ENCODE measurements around the gene PNMA6F.
"Not testable (repeated sequence)": the region's sequence is repeated elsewhere in the genome, so short reads cannot be mapped to it uniquely, and the experiment has no call there.

Gene PNMA6F

DNA sequence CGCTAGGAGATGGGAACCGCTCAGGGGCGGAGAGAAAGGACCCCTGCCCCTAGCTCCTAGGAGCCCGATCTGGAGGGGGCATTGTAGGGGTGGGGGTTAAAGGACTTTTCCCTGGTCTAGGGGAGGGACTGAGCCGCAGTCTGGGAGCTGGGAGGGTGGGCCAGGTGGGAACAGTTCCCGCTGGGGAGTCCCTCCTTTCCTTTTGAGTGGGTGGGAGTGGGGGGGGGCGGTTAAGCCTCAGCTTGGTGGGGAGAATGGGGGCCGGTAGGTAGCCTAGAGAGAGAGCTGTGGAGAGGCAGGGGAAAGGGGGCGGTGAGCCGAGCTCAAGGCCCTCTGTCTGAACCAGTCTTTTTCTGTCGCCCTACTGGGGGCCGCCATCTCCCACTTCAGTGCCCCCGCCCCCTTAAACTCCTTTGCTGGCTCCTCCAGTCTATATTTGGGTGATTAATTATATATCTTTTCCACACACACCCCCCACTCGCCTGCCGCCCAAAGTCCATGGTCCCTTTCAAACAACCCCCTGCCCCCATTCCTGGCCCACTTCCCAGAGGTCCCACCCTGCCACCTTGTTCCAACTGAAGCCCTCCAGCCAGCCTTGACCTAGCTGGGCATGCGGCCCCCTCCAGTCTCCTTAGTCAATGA, 13.2 kb upstream of the PNMA6F start:
- DNase-seq: no peak

DNA sequence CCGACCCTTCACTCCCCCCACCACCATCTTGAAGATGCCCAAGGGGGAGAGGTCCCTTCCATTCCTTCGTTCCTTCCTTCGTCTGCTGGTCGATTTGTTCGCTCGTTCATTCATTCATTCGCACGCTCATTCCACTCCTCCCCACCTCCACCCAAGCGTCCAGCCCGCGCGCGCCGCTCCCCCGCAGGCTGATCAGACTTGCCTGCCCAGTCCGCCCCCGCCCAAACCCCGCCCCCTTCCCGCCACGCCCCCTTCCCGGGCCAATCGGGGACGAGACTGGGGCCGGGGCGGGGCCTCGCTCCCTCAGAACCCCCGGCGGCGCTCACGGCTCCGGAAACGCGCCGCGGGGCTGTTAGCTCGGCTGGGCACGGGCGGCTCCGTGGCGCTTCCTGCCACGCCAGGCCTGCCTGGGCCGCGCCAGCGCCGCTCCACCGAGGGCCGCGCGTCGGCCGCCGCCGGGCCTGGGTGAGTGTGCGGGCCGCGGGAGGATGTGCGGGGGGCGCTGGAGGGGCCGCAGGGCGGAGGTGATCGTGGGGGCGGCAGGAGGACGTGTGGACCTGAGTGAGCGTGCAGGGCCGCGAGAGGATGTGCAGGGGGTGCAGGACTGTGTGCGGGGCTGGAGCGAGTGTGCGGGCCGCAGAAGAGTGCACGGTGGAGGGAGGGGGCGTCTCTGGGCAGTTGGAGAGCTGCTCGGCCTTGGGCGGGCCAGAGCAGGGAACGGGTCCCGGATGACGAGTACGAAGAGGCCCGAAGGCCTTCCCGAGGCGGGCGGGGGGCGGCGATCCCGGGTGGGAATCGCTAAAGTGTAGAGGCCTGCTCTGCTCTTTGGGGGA, 12.5 kb upstream of the PNMA6F start, which contains the start of gene ZNF275:
TSS of gene ZNF275 (plus strand) at position 333 of the 833 bp plus-strand sequence. CDS start 2,527 bp downstream, outside the sequence.
- peak; percentile 82 for DNase-seq

DNA sequence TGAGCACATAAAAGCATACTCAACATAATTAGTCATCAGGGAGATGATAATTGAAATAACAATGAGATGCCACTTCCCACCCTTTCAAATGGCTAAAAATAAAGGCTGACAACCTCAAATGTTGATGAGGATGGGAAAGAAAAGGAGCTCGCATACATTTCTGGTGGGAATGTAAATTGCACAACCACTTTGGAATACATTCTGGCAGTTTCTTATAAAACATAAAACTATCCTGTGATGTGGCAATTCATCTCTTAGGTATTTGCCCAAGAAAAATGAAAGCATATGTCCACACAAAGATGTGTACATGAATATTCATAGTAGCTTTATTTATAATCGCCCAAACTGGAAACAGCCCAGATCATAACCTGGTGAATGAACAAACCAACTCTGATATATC, 11.7 kb upstream of the PNMA6F start:
- no peak for DNase-seq

DNA sequence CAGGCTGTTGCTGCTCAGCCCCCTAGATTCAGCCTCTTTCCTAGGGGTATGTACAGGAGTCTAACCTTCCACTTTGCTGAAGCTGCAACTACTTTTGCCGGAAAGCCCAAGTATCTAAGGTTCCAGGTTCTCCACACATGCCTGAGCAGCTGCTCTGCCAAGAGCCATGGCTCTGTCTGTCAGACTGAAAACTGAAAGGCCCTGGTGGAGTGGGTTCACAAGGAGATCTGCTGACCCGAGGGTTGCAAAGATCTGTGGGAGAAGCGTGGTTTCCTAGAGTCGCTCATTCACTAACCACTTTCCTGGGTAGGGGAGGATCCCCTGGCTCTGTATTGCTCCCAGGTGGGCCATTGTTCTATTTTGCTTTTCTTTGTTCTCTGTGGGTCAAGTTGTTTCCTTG, 6.0 kb upstream of the PNMA6F start:
- DNase-seq: no peak

DNA sequence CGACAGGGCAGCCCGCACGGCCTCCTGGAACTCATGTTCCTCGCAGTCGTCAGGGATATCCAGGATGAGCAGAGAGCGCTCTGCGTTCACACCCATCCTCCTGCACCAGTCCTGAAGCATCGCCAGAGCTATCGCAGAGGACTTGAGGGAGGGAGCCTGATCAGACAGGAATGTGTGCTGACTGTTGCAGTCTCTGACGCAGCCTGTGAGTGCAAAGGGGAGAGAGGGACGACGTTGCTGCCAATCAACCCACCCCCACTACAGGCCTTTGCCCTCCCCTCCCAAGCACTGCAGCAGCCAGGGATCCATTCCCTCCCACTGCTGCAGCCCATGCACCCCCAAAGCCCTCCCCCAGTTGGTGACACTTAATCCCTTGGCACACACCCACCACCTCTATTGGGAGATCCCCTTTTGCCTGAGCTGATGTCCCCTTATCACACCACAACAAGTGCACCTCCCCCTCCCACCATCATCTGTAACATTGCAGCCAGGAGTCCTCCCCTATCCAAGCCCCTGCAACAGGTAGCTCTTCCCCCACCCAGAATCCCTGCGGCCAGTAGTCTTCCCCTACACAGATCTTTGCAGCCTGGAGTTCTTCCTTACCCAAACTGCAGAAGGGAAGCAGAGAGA, 897 bp downstream of the PNMA6F start:
- DNase-seq: no peak

DNA sequence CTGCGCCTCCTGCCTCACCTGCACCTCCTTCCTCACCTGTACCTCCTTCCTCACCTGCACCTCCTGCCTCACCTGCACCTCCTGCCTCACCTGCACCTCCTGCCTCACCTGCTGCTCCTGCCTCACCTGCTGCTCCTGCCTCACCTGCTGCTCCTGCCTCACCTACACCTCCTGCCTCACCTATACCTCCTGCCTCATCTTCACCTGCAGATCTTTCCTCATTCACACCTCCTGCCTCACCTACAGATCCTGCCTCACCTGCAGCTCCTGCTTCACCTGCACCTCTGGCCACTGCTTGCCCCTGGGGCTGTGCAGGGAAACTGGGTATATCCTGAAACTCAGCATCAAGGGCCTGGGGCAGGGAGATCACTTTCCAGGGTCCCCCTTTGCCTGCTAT, 1.5 kb downstream of the PNMA6F start:
- not testable (repeated sequence) for DNase-seq

DNA sequence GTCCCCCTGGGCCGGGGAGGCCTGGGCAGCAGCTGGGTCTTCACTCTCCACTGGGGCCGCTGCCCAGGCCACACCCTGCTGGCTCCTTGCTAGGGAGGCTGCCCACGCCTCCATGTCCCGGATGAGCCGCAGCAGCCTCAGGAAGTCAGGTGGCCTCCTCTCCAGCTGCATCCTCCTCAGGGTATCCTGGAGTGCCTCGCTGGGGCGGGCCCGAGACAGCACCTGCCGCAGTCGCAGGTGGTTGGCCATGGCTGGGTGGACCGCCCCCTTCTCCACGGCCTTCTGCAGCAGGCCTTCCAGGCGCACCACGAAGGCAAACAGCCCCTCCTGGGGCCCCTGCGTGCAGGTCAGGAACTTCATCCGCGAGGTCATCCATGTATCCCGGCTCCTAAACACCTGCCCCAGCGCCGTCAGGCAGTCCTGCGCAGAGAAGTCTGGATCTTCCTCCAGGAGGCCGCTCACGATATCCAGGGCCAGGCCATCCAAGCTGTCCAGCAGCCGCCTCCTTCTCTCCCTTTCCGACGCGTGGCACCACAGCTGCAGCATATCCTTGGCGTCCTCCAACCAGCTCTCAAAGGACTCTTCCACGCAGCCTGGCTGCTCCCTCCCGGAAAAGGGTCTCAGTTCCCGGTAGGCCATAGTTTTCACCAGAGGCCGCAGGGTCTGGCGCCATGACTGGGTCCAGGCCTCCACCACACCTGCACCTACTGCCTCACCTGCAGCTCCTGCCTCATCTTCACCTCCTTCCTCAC, 2.1 kb downstream of the PNMA6F start:
- DNase-seq: no peak

DNA sequence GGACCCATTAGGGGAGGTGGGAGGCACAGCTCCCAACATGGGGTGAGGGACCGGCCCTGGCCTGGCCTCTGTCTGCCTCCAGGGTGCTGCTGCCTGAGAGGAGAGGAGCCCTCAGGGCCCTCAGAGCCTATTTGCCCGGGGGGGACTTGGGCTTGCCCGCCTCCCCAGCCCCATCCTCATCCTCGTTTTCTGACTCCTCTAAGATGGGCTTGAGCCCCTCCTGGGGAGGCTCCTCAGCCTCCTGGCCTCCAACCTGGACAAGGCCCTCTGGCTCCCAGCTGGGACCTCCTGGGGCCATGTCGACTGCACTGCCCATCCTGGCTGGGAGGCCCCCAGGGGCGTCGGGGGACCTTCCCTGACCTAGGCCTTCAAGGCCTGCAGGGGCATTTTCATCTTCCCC, 2.8 kb downstream of the PNMA6F start:
- no peak for DNase-seq

DNA sequence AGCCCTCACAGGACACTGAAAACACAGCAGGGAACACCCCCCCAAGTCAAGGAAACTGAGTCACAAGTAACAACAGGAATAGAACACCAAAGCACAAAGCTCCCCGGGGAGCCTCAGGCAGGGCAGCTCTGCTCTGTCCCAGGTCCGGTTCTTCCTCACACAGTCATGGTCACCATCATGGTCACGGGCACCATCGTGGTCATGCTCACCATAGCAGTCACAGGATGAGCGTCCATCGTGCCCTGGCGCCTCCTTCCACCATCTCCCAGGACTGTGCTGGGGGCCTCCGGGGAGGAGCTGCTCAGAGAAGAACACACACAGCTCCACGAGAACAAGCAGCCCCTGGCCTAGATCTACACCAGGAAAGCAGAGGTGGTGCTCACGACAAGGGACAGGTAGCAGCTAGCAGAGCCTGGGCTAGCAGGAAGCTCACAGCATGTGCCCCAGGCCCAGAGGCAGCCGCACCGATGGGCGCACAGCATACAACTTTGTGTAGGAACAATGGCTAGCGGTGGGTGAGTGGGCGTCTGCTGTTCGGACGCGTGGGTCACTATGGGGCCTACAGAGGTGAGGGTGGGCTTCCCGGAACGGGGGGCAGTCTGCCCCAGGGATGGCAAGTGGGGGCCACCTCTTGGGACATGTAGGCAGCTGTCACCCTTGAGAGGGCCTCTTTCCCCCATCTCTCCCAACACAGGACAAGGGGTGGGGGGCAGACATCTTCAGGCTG, 3.4 kb downstream of the PNMA6F start:
- DNase-seq: no peak

DNA sequence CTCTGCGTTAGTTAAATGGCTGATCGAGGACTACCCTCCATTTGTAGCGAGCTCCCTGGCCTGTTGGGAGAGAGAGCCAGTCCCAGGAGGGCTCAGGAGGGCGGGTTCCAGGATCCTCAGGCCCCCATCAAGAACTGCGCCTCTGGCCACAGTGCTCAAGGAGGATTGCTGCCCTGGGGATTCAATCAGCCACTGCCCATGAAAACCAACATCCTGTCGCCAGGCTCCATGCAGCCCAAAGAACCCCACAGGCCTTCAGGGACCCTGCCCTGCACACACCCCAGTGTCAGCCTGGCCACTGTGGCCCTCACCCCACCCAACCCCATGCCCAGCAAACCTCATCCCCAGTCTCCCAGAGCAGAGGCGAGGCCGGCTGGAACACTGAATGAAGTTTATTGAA, 4.3 kb downstream of the PNMA6F start:
- DNase-seq: no peak

DNA sequence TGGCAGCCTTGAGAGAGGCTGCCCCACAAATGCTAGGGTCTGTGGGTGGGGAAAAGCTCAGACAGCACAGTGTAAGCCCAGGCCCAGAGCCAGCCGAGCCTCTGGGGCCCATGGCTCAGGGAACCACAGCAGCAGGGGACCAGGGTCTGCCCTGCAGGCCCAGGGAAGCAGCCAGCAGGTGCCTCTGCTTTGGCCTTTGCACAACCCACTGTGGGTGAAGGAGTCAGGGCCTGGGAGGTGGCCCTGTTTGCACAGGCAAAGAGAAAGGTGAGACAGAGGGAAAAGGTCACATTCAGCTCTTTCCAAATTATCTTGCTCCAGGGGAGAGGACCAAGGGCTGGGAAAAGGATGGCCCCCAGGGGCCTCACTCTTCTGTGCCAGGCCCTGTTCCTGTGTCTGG, 8.7 kb downstream of the PNMA6F start:
- no peak for DNase-seq

DNA sequence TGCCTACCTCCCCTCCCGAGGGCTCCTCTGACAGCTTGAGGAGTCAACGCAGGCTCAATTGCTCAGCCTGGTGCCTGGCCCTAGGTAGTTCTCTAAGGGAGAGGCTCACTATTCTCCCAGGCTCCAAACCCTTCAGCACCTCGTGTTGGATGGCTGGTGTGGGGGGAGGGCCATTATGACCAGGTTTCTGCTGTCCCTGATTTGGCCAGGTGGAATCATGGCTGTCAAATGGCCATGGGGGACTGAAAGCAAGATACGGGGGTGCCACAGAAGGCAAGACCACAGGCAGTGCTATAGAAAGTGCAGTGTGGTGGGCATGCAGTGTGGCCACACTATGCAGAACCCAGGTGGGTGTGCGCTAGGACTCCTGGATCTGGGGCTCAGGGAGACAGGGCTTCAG, 9.5 kb downstream of the PNMA6F start:
- DNase-seq: no peak

DNA sequence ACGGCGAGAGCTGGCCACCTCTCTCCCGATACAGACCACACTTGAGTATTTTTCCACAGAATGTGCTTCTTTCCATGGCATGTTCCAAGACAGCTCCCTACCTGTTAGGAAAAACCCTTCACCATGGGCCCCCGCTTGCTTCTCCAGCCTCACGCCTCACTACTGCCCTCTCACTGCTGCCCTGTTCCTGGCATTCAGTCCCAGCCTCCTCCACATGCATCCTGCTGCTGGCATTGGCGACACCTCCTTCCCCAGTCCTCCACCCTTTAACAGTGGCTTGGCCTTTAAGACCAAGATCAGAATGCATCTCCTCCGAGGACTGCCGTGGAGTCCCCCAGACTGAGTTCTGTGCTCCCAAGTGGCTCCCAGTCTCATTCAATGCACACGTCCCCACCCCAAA, 10.7 kb downstream of the PNMA6F start:
- no peak for DNase-seq

DNA sequence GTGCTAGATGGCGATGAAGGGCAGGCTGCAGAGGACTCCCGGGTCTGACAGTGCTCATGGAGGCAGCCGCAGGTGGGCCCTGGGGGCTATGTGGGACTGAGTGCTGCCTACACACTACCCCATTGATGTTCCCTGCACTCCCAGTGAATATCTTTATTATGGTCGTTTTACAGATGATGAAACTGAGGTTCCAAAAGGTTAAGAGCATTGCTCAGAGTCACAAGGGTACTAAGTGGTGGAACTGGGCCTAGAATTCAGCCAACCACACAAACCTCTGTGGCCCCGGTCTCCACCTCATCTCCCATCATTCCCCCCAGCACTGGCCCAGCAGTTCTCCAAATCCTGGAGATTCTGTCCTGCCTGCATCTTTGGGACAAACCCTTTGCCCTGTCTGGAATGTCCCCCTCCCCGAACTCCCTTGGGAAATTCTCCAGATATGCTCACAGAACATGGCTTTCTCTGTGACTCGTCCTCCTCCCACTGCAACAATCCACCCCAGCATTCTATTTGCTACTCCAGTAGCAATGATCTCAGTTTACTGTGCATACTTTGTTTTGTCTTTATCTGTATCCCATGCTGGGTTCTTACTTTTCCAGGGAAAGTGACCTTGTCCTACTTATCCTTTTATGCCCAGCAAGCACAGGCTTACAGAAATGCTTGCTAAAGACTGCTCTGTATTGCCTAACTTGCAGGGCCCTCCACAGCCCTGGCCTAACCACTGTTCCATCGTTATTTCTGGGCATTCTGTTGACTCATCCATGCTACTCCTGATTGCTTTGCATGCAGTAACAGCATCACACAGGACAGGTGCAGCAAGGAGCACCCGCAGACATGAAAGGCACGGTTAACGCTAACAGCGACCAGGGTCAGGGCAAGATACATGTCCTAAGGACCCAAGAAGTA, 14.0 kb downstream of the PNMA6F start:
- DNase-seq: no peak

DNA sequence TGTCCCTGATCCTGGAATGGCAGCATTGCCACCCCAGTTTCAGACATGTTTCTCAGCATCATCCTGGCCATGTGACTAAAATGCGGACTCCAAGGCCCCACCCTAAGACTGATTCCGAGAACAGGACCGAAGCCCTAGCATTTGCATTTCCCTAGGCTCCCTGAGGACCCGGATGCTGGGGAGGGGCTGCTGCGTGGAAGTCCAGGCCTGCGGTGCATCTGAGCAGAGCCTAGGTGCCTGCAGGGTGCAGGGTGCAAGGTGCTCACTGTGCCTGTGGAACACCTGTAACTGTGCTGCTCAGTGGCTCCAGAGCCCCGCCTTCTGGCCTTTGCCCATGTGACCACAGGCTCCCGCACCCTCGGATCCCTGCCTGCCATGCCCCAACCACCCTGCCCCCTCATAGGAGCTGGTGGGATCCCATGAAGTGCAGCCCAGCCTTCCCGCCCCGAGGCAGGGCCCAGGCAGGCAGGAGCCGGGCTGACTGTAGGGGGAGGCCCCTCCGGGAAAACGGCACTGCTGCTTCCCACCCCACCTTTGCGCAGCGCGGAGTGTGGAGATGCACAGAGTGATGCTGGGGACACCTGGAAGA, 14.9 kb downstream of the PNMA6F start:
- DNase-seq: no peak

DNA sequence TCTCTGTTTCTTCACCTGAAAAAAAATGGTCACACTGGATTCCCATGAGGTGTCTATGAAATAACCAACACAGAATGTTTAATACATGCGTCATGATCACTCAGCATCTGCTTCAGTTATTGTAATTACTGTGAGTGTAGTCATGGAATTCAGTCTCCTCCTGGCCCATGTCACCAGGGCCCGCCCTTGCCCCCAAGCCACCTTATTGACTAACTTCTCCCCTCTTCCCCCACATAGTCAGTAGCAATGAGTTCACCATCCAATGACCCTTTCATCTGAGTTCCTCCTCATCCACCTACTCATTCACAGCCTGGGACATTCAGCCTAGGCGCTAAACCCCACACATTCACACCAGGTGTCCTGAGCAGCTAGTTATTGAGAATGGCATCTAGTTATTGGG, 15.6 kb downstream of the PNMA6F start:
- no peak for DNase-seq

DNA sequence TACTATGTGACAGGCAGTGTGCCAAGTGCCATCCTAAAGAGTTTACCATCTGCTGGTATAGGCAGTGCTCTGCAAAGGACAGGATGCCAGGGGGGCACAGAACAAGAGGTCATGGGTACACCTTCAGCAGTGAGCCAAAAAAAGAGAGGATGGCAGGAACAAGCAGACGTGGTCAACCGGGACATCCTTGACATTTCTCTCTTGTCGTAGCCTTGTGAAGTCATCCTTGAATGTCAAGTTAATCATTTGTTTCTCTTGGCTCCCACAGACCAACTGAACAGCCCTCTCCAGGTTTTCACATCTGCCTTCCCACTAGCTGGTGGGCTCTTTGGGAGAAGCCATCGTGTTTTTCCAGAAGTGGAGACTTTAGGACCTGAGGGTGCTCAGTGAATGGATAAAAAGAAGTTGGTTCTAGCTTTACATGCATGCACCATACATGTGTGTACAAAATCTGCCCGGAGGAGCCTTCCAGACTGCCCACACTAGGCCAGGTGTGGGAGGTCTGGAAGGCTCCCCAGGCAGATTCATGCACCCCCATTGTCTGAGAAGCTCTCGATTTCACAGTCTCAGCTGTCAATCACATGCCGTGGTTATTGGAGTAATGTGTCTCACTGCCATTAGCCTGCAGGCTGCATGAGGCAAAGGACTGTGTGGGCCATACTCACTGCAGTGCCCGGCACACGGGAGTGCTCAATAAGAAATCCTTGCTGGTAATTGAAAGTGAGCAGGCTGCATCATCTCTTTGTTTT, 16.4 kb downstream of the PNMA6F start:
- no peak for DNase-seq

DNA sequence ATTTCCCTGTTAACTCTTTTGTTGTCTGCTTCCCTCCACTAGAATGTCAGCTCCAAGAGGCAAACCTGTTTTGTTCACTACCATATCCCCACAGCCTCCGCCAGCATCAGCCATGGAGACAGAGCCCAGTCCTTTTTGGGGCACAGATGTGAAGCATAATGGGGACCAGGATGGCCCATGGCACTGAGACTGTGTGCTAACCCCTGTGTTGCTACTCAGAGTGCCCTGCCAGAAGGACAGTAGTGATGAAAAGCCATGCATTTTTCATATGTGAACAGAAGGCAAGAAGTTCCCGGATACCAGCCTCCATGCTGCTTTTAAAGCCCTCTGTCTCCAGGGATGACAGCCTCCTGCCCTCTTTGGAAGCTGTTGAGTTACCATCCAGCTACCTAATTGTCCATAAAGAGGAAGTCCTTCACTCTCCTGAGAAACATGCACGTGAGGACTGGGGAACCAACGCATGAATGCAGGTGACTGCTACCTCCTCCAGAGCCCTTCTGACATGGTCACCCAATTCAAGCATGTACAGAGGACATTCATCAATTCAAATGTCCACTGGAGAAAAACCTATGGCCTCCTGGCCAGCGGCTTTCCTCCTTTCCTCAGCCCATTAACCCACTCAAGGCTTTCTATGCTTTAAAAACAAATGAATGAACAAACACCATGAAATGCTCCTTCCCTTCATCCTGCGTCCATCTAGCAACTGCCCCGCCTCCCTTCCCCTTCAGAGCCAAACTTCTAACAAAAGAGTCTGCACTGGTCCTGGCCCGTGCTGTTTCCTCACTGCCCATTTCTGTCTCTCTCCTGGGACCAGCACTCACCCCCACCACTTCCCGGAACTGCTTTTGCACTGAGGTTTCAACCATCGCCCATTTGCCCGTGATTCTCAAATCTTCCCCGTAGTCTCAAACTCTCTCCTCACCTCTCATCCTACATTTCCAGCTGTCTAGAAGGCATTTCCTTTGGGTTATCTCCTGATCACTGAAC, 18.0 kb downstream of the PNMA6F start:
- DNase-seq: no peak

DNA sequence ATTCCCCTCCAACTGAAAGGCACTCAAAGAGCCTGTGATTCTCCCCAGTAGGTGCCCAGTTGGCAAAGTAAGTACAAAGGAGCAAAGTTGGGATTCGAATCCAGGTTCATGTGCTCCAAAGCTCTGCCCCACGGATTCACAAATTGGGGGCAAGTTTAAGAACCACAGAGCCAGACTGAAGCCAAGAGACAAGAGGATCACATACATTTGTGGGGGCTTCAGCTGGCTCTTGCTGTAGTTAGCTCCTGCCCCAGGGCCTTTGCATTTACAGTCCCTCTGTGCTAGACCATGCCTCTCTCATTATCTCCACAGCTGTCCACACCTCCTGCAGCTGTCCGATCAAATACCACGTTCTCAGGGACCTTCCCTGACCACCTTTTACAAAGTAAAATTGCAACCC, 18.8 kb downstream of the PNMA6F start:
- no peak for DNase-seq
